Stimulated activated memory B cell treated with anti-CD40 and anti-IgM and Interleukin-4, amounts not matched to agents 10 μg/mL and 1 μg/mL and 100 μg/mL, for 72 hours (primary cell): ENCODE results near the gene BPGM.

Experiments
- ATAC-seq: fragments of 150-1000 bp; cut with Tn5 transposase; 2 replicates; pipeline ENCODE4 v1.10.0; 2021
- H3K27ac Mint-ChIP-seq: one replicate; pipeline ENCODE4 v1.8.0; 2022; ENCODE audit warnings: mild to moderate bottlenecking, mixed read lengths
- H3K27me3 Mint-ChIP-seq: one replicate; pipeline ENCODE4 v1.8.0; 2022; ENCODE audit warnings: mixed read lengths
- H3K36me3 Mint-ChIP-seq: one replicate; pipeline ENCODE4 v1.8.0; 2022; ENCODE audit warnings: mixed read lengths
- H3K4me1 Mint-ChIP-seq: one replicate; pipeline ENCODE4 v1.8.0; 2022; ENCODE audit warnings: mixed read lengths
- H3K4me3 Mint-ChIP-seq: one replicate; pipeline ENCODE4 v1.8.0; 2022; ENCODE audit warnings: mild to moderate bottlenecking, moderate library complexity, mixed read lengths
- H3K9me3 Mint-ChIP-seq: one replicate; pipeline ENCODE4 v1.8.0; 2022; ENCODE audit warnings: mixed read lengths

The BPGM gene

GRCh38 chr7:134727711-134728110 is 81.1 kb downstream of the BPGM start:
- no peaks in the 10 kb centered on the region for H3K36me3 Mint-ChIP-seq
- ATAC-seq: no peak
- no peak overlapping the region for H3K4me3 Mint-ChIP-seq
- no peak overlapping the region for H3K27ac Mint-ChIP-seq
- no peaks in the 10 kb centered on the region for H3K27me3 Mint-ChIP-seq
- H3K9me3 Mint-ChIP-seq: peaks cover 6% of the 10 kb centered on the region
- H3K4me1 Mint-ChIP-seq: peaks cover 5% of the 10 kb centered on the region
